Stimulated activated CD8-positive, alpha-beta memory T cell treated with anti-CD3 and anti-CD28 coated beads, Interleukin-12 subunit alpha, Interleukin-12 subunit beta, amount 100 ng/mL, for 1 hour (primary cell): ENCODE data around the gene ZSWIM1.
"Not testable (repeated sequence)": the region's sequence is repeated elsewhere in the genome, so short reads cannot be mapped to it uniquely, and the experiment has no call there.

Experiments
- DNase-seq: peaks from one replicate; pipeline ENCODE4 v3.0.0-alpha.2; 2020; ENCODE audit warnings: low read depth

ZSWIM1 gene

DNA sequence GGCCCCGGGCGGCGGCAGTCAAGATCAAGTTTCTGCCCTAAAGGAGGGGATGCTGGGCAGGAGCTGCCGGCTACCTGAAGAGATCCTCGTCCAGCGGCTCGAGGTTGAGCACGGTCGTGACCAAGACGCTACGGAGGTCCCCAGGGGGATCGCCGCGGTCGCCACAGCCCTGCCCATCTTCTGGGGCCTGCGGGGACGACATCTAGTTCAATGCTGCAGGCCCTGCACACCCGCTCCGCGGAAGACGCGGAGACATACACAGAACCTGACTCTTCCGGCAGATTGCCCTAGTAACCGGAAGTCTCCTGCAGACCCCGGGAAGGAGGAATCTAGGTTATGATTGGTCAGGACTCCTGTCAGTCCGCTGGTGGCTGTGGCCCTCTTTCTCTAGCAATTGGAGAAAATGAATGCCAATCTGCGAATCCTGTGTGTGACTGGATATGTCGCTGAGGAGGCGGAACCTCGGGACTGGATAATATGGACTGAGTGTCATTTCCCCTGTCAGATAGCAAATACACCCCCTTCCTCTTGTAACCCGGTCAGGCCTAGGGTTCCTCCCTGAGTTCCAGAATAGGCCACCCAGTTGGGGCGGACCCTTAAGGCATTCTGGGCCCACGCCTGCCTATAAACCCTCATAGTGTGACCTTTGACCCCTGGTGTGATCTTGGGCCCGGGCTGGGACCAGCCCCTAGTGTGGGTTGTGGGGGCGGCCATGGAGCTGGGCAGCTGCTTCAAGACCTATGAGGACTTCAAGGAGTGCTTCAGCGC, 23.7 kb upstream of the ZSWIM1 start, which contains the start of the genes ACOT8 and ZSWIM3:
ACOT8 (minus strand) TSS at position 279 of the 768 bp plus-strand sequence; CDS start at position 202, 77 bp downstream.
ZSWIM3 (plus strand) TSS at position 501 of the 768 bp plus-strand sequence; CDS start at position 713, 212 bp downstream.
- DNase-seq, result peak; percentile 90

DNA sequence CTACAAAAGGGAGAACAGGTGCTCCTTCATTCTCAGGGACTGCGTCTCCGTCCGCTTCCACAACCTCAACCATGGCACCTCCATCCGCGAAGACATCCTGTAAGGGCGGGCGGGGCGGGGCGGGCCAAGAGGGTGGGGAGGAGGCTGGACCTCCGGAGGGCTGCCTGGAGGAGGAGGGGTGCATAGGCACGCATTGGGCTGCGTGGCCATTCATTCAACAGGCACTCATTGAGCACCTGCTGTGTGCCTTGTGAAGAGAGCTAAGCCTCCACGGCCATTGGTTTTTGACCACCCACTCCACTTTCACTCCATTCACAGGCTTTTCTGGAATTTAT, 23.2 kb upstream of the ZSWIM1 start:
- DNase-seq, result no peak

DNA sequence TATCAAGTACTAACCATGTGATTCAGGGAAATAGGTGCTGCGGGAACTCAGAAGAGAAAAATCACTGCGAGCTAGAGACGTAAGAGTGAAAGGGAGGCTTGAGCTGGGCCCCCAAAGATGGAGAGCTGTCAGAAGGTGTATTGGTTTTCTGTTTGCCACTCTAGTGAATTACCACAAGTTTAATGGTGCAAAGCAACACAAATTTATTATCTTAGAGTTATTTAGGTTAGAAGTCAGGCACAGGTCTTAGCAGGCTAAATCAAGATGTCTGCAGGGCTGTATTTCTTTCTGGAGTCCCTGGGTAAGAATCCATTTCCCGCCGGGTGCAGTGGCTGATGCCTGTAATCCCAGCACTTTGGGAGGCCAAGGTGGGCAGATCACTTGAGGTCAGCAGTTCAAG, 21.1 kb upstream of the ZSWIM1 start:
- DNase-seq, result no peak

DNA sequence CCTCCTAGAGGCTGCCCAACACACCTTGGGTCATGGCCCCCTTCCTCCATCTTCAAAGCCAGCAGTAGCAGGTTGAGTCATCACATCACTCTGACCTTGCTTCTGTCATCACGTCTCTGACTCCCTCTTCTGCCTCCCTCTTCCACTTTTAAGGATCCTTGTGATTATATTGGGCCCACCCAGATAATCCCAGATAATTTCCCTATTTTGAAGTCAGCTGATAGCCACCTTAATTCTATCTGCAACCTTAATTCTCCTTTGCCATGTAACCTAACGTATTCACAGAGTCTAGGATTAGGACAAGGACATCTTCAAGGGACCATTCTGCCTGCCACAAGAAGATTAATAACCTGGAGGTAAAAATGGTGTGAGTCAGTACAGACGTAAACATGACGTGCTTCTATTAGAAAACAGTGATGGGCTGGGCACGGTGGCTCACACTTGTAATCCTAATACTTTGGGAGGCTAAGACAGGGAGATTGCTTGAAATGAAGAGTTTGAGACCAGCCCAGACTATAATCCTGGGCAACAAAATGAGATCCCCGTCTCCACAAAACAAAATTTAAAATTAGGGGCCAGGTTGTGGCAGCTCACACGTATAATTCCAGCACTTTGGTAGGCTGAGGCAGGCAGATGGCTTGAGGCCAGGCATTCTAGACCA, 20.3 kb upstream of the ZSWIM1 start:
- DNase-seq, result no peak

DNA sequence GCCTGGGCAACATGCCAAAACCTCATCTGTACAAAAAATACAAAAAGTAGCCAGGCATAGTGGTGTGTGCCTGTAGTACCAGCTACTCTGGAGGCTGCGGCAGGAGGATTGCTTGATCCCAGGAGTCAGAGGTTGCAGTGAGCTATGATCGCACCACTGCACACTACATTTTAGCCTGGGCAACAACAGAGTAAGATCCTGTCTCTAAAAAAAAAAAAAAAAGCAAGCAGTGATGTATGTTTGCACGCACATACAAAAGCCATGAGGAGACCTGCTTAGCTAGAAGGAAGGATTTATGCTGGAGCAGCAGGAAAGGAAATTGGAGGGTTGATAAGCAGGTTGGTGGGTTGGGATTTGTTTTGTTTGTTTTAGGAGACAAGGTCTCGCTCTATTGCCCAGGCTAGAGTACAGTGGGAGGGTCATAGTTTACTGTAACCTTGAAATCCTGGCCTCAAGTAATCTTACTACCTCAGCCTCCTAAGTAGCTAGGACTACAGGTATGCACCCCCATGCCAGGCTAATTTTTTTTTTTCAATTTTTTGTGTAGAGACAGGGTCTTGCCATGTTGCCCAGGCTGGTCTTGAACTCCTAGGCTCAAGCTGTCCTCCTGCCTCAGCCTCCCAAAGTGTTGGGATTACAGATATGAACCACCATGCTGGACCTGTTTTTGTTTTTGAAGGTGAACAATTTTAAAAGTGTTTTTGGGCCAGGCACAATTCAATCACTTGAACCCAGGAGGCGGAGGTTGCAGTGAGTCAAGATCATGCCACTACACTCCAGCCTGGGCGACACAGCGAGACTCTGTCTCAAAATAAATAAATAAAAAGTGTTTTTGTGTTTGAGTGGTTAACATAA, 19.6 kb upstream of the ZSWIM1 start:
- DNase-seq, result no peak

DNA sequence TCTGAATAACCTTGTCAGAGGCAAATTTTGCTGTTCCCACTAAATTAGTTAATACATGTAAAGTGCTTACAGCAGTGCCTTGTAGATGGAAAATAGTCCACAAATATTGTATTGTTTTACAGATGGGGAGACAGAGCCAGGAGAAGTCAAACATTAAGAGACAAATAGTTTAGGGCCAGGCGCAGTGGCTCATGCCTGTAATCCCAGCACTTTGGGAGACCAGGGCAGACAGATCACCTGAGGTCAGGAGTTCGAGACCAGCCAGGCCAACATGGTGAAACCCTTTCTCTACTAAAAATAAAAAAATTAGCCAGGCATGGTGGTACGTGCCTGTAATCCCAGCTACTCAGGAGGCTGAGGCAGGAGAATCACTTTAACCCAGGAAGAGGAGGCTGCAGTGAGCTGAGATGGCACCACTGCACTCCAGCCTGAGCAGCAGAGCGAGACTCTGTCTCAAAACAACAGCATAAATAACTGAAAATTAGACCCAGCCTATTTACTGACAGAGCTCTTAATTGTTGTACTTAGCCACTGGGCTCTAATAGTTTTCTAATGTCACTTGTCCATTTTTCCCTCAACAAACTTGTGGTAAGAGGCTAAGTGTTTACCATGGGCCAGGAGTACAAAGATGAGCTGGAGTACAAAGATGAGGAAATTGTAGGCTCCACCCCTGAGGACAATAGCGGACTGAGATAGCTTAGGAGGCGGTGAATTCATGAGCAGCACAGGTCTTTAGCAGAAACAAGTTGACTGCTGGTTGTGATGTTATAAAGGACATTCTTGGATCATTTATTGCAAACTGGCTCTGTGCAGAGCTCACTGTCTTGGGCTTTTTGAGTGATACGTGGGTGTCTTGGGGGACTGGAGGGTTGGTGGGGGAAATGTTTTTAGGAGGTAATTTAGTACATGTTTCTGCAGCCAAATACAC, 17.2 kb upstream of the ZSWIM1 start:
- DNase-seq, result no peak

- DNase-seq, result no peak
These were observed 14.6 kb upstream of the ZSWIM1 start for GRCh38 chr20:45866454-45866853.

GRCh38 chr20:45867136-45867818, 13.8 kb upstream of the ZSWIM1 start:
- no peak for DNase-seq

- DNase-seq, result no peak
These were observed 13.2 kb upstream of the ZSWIM1 start for GRCh38 chr20:45867819-45868176.

DNA sequence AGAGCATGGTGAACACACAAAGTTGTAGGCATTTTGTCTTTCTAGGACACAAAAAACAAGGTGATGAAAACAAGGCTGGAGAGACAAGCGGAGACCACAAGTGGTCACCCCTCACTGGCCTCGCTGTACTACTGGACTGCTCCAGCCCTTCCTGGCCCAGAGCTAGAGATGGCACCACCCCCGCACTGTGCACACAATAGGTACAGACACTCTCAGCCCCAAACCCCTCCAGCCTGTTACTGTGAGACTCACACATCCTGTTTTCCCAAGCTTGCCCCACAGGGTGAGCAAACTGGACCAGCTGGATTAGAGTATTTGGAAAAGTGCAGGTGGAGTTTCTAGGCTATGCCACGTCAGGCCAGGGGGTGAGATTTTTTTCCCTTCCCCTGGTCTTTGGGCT, 8.4 kb upstream of the ZSWIM1 start:
- no peak for DNase-seq

GRCh38 chr20:45873409-45874103, 7.5 kb upstream of the ZSWIM1 start:
- DNase-seq, result no peak

GRCh38 chr20:45874104-45874481, 6.9 kb upstream of the ZSWIM1 start:
- DNase-seq, result not testable (repeated sequence)

DNA sequence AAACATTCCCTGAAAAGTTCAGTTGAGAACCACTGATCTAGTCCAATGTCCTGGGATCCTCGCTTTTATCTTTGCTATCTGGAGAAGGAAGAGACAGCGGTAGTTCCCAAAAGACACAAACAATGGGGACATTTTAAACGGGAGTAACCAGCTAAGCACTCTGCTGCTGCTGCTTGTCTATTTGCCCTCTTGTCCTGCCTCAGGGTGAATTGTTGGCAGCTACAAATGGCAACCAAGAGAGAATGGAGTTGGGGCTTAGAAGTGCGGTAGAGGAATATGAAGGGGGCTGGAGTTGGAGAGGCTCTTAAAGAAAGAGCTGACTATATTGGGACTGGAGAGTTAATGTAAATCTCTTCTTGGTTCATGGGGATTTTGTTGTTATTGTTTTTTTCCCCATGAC, 6.5 kb upstream of the ZSWIM1 start:
- DNase-seq, result no peak

GRCh38 chr20:45878076-45878761, 2.8 kb upstream of the ZSWIM1 start:
- DNase-seq, result no peak

DNA sequence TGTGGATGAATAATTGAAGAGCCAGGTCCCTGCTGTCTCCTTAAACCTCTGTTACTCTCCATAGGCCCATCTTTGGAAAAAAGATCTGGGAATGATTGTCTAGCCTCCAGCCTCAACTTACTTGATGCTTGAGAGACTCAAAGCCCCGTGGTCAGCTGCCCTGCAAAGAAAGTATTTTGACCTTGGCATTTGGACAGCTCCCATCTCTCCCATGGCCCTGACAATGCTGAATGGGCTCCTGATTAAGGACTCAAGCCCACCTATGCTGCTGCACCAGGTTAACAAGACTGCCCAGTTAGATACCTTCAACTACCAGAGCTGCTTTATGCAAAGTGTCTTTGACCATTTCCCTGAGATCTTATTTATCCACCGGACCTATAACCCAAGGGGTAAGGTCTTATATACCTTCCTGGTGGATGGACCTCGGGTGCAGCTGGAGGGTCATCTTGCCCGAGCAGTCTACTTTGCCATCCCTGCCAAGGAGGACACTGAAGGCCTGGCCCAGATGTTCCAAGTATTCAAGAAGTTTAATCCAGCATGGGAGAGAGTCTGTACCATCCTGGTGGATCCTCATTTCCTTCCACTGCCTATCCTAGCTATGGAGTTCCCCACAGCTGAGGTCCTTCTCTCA, 1.6 kb downstream of the ZSWIM1 start:
- DNase-seq, result no peak

GRCh38 chr20:45883100-45883469, 2.1 kb downstream of the ZSWIM1 start:
- DNase-seq, result no peak

- no peak for DNase-seq
These were observed 5.7 kb downstream of the ZSWIM1 start for GRCh38 chr20:45886590-45887345.

GRCh38 chr20:45887346-45887715, 6.3 kb downstream of the ZSWIM1 start, which contains the start of gene SPATA25:
Gene SPATA25, minus strand, starts transcription at chr20:45887622. Its CDS starts 32 bp downstream, at chr20:45887590.
- no peak for DNase-seq

DNA sequence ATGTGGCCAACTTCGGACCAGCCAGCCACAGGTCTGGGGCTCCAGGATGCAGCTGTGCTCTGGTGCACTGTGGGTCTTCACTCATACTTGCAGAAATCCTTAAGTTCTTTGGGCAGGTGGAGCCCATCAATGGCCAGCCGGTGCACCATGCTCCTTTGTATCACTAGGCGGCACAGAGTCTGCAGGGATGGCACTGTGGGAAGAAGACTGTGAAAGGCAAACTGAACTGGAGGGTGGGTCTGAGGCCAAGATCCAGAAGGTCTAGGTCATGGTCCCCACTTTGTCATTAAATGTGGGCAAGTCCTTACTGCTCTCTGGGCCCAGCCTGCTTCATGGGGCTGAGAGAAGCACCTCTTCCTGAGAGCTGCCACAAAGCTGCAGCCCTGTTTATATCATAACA, 7.7 kb downstream of the ZSWIM1 start:
- DNase-seq, result no peak
